Measurements from ENCODE around the gene PTPRQ.

Gene PTPRQ

GRCh38 chr12:80681287-80681686 is 237.3 kb downstream of the PTPRQ start:
- no peak overlapping the region for H3K27ac ChIP-seq (ENCODE audit: low read depth, low read length)
- H3K9ac ChIP-seq (ENCODE audit: low read length), result no peak overlapping the region
- H3K36me3 ChIP-seq (ENCODE audit: control insufficient read depth, insufficient read depth, low read length), result no peaks in the 10 kb centered on the region
- no peaks in the 10 kb centered on the region for H3K9me3 ChIP-seq (ENCODE audit: control insufficient read depth, insufficient read depth, low read depth, low read length)
- H3K4me3 ChIP-seq (ENCODE audit: low read depth, low read length), result no peak overlapping the region
- H3K27me3 ChIP-seq (ENCODE audit: control insufficient read depth, insufficient read depth, low read length), result no peaks in the 10 kb centered on the region
- H3K4me1 ChIP-seq (ENCODE audit: control insufficient read depth, insufficient read depth, low read length), result peaks cover 14% of the 10 kb centered on the region

- Histone ChIP-seq H3K27me3 (ENCODE audit: control insufficient read depth, insufficient read depth, low read length) (no peaks in the 10 kb centered on the region), H3K4me1 (ENCODE audit: control insufficient read depth, insufficient read depth, low read length) (peaks cover 14% of the 10 kb centered on the region), H3K27ac (ENCODE audit: low read depth, low read length) (no peak overlapping the region), H3K9ac (ENCODE audit: low read length) (no peak overlapping the region), H3K4me3 (ENCODE audit: low read depth, low read length) (no peak overlapping the region), H3K36me3 (ENCODE audit: control insufficient read depth, insufficient read depth, low read length) (no peaks in the 10 kb centered on the region), H3K9me3 (ENCODE audit: control insufficient read depth, insufficient read depth, low read depth, low read length) (no peaks in the 10 kb centered on the region)
Measured at GRCh38 chr12:80681786-80682185, 237.8 kb downstream of the PTPRQ start.

DNA sequence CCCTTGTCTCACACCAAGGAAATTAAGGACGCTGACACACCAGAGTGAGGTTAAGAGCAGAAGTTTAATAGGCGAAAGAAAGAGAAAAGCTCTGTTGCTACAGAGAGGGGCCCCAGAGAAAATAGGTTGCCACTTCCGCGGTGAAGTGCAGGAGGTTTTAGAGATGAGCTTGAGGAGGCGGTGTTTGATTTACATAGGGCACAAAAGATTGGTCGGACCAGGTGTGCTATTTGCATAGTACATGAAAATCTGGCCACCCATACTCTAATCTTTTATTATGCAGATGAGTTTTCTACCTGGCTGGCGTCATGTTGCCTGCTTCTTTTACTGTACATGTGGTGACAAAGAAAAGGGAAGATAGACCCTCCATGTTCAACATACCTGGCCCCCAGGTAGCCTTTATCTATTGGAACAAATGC is 240.1 kb downstream of the PTPRQ start:
- H3K9me3 ChIP-seq (ENCODE audit: control insufficient read depth, insufficient read depth, low read depth, low read length), result no peaks in the 10 kb centered on the region
- peaks cover 14% of the 10 kb centered on the region for H3K4me1 ChIP-seq (ENCODE audit: control insufficient read depth, insufficient read depth, low read length)
- no peaks in the 10 kb centered on the region for H3K36me3 ChIP-seq (ENCODE audit: control insufficient read depth, insufficient read depth, low read length)
- no peaks in the 10 kb centered on the region for H3K27me3 ChIP-seq (ENCODE audit: control insufficient read depth, insufficient read depth, low read length)
- H3K4me3 ChIP-seq (ENCODE audit: low read depth, low read length), result peak overlapping the region; percentile 34
- H3K9ac ChIP-seq (ENCODE audit: low read length), result peak overlapping the region; percentile 10
- peak overlapping the region; percentile 92 for H3K27ac ChIP-seq (ENCODE audit: low read depth, low read length)

DNA sequence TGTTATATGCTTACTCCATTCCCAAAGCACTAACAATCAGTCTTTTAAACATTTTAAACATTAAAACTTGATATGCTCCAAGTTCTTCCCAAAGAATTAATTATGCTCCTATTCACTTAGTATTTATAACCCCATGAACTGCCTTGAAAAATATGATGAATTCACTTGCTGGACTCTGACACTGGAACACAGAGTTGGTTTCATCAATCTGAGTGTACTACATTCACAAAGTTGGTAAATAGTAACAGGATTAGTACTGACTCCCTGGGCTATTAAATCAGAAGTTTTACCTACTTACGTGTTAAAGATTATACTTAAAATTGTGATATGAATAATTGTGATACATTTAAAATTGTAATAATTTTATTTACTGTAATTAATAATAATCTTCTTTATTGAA is 246.1 kb downstream of the PTPRQ start:
- no peaks in the 10 kb centered on the region for H3K36me3 ChIP-seq (ENCODE audit: control insufficient read depth, insufficient read depth, low read length)
- no peak overlapping the region for H3K9ac ChIP-seq (ENCODE audit: low read length)
- H3K4me1 ChIP-seq (ENCODE audit: control insufficient read depth, insufficient read depth, low read length), result no peaks in the 10 kb centered on the region
- H3K27ac ChIP-seq (ENCODE audit: low read depth, low read length), result no peak overlapping the region
- no peak overlapping the region for H3K4me3 ChIP-seq (ENCODE audit: low read depth, low read length)
- H3K27me3 ChIP-seq (ENCODE audit: control insufficient read depth, insufficient read depth, low read length), result no peaks in the 10 kb centered on the region
- no peaks in the 10 kb centered on the region for H3K9me3 ChIP-seq (ENCODE audit: control insufficient read depth, insufficient read depth, low read depth, low read length)

DNA sequence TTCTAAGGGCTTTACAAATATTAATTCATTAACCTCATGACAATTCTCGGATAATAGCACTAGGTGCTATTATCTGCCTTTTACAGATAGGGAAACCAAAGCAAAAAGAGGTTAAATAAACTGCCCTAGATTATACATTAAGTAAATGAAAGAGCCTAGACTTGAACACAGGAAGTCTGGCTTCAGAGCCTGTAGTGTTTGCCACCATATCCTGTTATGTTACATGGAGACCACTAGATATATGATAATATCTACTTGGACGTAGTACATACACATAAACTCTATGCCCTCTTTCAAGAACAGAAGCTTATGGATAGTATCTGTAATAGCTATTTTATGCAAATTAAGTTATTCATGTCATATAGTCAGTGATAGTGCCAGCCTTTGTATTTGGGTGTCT is 246.5 kb downstream of the PTPRQ start:
- H3K4me1 ChIP-seq (ENCODE audit: control insufficient read depth, insufficient read depth, low read length), result no peaks in the 10 kb centered on the region
- H3K27ac ChIP-seq (ENCODE audit: low read depth, low read length), result no peak overlapping the region
- H3K36me3 ChIP-seq (ENCODE audit: control insufficient read depth, insufficient read depth, low read length), result no peaks in the 10 kb centered on the region
- H3K4me3 ChIP-seq (ENCODE audit: low read depth, low read length), result no peak overlapping the region
- H3K9me3 ChIP-seq (ENCODE audit: control insufficient read depth, insufficient read depth, low read depth, low read length), result no peaks in the 10 kb centered on the region
- no peak overlapping the region for H3K9ac ChIP-seq (ENCODE audit: low read length)
- no peaks in the 10 kb centered on the region for H3K27me3 ChIP-seq (ENCODE audit: control insufficient read depth, insufficient read depth, low read length)

GRCh38 chr12:80692114-80692513 is 248.1 kb downstream of the PTPRQ start:
- no peaks in the 10 kb centered on the region for H3K4me1 ChIP-seq (ENCODE audit: control insufficient read depth, insufficient read depth, low read length)
- no peaks in the 10 kb centered on the region for H3K9me3 ChIP-seq (ENCODE audit: control insufficient read depth, insufficient read depth, low read depth, low read length)
- no peak overlapping the region for H3K4me3 ChIP-seq (ENCODE audit: low read depth, low read length)
- H3K36me3 ChIP-seq (ENCODE audit: control insufficient read depth, insufficient read depth, low read length), result no peaks in the 10 kb centered on the region
- no peak overlapping the region for H3K27ac ChIP-seq (ENCODE audit: low read depth, low read length)
- no peak overlapping the region for H3K9ac ChIP-seq (ENCODE audit: low read length)
- H3K27me3 ChIP-seq (ENCODE audit: control insufficient read depth, insufficient read depth, low read length), result no peaks in the 10 kb centered on the region

GRCh38 chr12:80697270-80697887 is 253.3 kb downstream of the PTPRQ start:
- Histone ChIP-seq H3K27me3 (ENCODE audit: control insufficient read depth, insufficient read depth, low read length) (no peaks in the 10 kb centered on the region; the same call in 1 of the 2 replicates), H3K36me3 (ENCODE audit: control insufficient read depth, insufficient read depth, low read length) (no peaks in the 10 kb centered on the region), H3K4me1 (ENCODE audit: control insufficient read depth, insufficient read depth, low read length) (no peaks in the 10 kb centered on the region), H3K27ac (ENCODE audit: low read depth, low read length) (no peak overlapping the region), H3K9me3 (ENCODE audit: control insufficient read depth, insufficient read depth, low read depth, low read length) (no peaks in the 10 kb centered on the region), H3K4me3 (ENCODE audit: low read depth, low read length) (no peak overlapping the region), H3K9ac (ENCODE audit: low read length) (no peak overlapping the region)

GRCh38 chr12:80698256-80698655 is 254.2 kb downstream of the PTPRQ start:
- Histone ChIP-seq H3K27ac (ENCODE audit: low read depth, low read length) (no peak overlapping the region), H3K36me3 (ENCODE audit: control insufficient read depth, insufficient read depth, low read length) (no peaks in the 10 kb centered on the region), H3K4me1 (ENCODE audit: control insufficient read depth, insufficient read depth, low read length) (0 out of 2 replicates have a peak, but pooled peaks cover 6% of the 10 kb centered on the region), H3K9ac (ENCODE audit: low read length) (no peak overlapping the region), H3K27me3 (ENCODE audit: control insufficient read depth, insufficient read depth, low read length) (no peaks in the 10 kb centered on the region; the same call in 1 of the 2 replicates), H3K4me3 (ENCODE audit: low read depth, low read length) (no peak overlapping the region), H3K9me3 (ENCODE audit: control insufficient read depth, insufficient read depth, low read depth, low read length) (no peaks in the 10 kb centered on the region)

DNA sequence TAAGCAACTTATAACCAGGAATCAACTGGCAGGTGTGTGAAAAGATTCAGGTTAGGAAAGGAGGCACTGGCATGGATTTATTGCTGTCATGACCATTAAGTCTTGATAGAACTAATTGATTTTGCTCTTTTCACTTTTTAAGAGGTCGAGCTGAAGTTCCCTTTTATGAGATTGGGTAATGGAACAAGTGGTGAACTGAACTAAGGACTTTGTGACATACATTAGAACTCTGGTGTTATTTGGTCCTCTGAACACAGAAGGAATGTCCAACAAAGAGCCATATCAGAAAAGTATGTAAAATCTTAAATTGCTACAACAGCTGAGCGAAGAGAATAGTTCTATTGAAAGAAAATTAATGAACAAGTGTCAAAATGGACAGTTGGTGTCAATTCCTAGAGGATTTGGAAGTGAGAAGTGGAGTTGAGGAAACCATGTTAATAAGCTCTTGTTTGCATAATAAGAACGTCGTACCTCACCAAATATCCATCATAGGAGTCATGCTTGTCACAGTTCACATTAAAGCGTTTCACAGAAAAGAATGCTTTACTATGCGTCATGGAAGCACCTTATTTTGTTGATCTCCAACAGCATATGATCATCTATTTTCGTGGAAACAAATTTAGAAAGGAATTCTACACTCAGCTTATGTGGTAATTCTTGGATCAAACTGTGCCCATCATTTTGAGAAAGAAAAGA is 255.0 kb downstream of the PTPRQ start:
- no peak overlapping the region for H3K27ac ChIP-seq (ENCODE audit: low read depth, low read length)

GRCh38 chr12:80700327-80700726 is 256.3 kb downstream of the PTPRQ start:
- Histone ChIP-seq H3K9me3 (ENCODE audit: control insufficient read depth, insufficient read depth, low read depth, low read length) (no peaks in the 10 kb centered on the region), H3K9ac (ENCODE audit: low read length) (no peak overlapping the region), H3K27me3 (ENCODE audit: control insufficient read depth, insufficient read depth, low read length) (peaks cover 16% of the 10 kb centered on the region; the same call in 1 of the 2 replicates), H3K4me3 (ENCODE audit: low read depth, low read length) (no peak overlapping the region), H3K36me3 (ENCODE audit: control insufficient read depth, insufficient read depth, low read length) (no peaks in the 10 kb centered on the region), H3K27ac (ENCODE audit: low read depth, low read length) (no peak overlapping the region), H3K4me1 (ENCODE audit: control insufficient read depth, insufficient read depth, low read length) (0 out of 2 replicates have a peak, but pooled peaks cover 9% of the 10 kb centered on the region)

More for the DNA sequence above, 255.0 kb downstream of the PTPRQ start:
- Histone ChIP-seq H3K9me3 (ENCODE audit: control insufficient read depth, insufficient read depth, low read depth, low read length) (no peaks in the 10 kb centered on the region), H3K36me3 (ENCODE audit: control insufficient read depth, insufficient read depth, low read length) (no peaks in the 10 kb centered on the region), H3K9ac (ENCODE audit: low read length) (no peak overlapping the region), H3K27me3 (ENCODE audit: control insufficient read depth, insufficient read depth, low read length) (peaks cover 6% of the 10 kb centered on the region; the same call in 1 of the 2 replicates), H3K4me1 (ENCODE audit: control insufficient read depth, insufficient read depth, low read length) (0 out of 2 replicates have a peak, but pooled peaks cover 9% of the 10 kb centered on the region), H3K4me3 (ENCODE audit: low read depth, low read length) (no peak overlapping the region)

- H3K9me3 ChIP-seq (ENCODE audit: control insufficient read depth, insufficient read depth, low read depth, low read length), result no peaks in the 10 kb centered on the region
- H3K4me3 ChIP-seq (ENCODE audit: low read depth, low read length), result no peak overlapping the region
Measured at GRCh38 chr12:80701388-80701787, 257.4 kb downstream of the PTPRQ start.

More at GRCh38 chr12:80701388-80701787, 257.4 kb downstream of the PTPRQ start:
- Histone ChIP-seq H3K27me3 (ENCODE audit: control insufficient read depth, insufficient read depth, low read length) (peaks cover 26% of the 10 kb centered on the region), H3K27ac (ENCODE audit: low read depth, low read length) (no peak overlapping the region), H3K4me1 (ENCODE audit: control insufficient read depth, insufficient read depth, low read length) (0 out of 2 replicates have a peak, but pooled peaks cover 9% of the 10 kb centered on the region), H3K36me3 (ENCODE audit: control insufficient read depth, insufficient read depth, low read length) (no peaks in the 10 kb centered on the region), H3K9ac (ENCODE audit: low read length) (no peak overlapping the region)

Measured in HUES6 (cell line).